Right atrium auricular region (tissue), 2 donors: ENCODE data around the gene ID2. TPM values are rescaled to one million over a fixed set of nuclear protein-coding genes. Genes with fewer than 3 reads are reported as not detected.

ENCODE experiments used
- DNase-seq: peaks from one replicate; pipeline ENCODE4 v3.0.0-alpha.2; 2019; ENCODE audit warnings: low spot score
- H3K27ac ChIP-seq, 2 donors: fragments of 200-600 bp; sonication (generic); 1 replicate in 1 of 2; 2 replicates in 1 of 2; pipeline ENCODE4 v1.5.1; 2016 to 2019
- H3K27me3 ChIP-seq, 2 donors: fragments of 200-600 bp; sonication (generic); one replicate each; pipeline versions ENCODE4 v1.5.1 to v1.6.0; 2017 to 2019
- H3K36me3 ChIP-seq: fragments of 200-600 bp; sonication (generic); one replicate; pipeline ENCODE4 v1.5.1; 2016
- H3K4me1 ChIP-seq, 2 donors: fragments of 200-600 bp; sonication (generic); one replicate each; pipeline versions ENCODE4 v1.5.1 to v1.6.0; 2017 to 2019
- H3K4me3 ChIP-seq, 2 donors: fragments of 200-600 bp; sonication (generic); 1 replicate in 1 of 2; 2 replicates in 1 of 2; pipeline ENCODE4 v1.5.1; 2017 to 2019; ENCODE audit warnings: mild to moderate bottlenecking in 1 of 2, moderate library complexity in 1 of 2
- H3K9me3 ChIP-seq, 2 donors: fragments of 200-600 bp; sonication (generic); one replicate each; pipeline ENCODE4 v1.5.1; 2019
- CTCF ChIP-seq, 2 donors: fragments of 200-600 bp; sonication (generic); IDR thresholded peaks; one replicate each; pipeline ENCODE4 v1.5.1; 2019; ENCODE audit warnings: antibody characterized with exemption in 2 of 2
- total RNA-seq, 2 donors: library from RNA; depleted of rRNA; stranded (reverse); fragments of >200 nt; gene quantifications; one replicate each; pipeline ENCODE4 v1.1.0, GENCODE V29; 2016

The ID2 gene
- total RNA-seq, 2 donors from 2014 or later = 213 to 421 TPM

DNA sequence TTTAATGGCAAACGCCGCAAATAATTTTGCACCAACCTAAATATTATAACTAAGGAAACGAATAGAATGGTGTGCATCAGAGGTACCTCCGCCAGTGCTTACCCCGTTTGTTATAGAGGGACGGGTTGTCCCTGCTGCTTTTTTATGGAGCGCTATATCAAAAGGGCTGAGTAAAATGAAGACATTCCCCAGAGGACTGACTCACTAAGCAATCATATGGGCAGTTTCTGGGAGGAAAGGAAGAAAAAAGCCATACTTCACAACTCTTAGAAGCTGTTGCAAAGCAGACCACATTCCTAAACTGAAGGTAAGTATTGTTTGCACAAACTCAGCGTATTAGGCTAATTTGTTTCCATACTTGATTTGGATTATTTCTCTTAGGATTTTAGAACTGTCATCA is 12.9 kb downstream of the ID2 start:
- Histone ChIP-seq H3K4me3 (no peak overlapping the region), H3K27ac (no peak overlapping the region), H3K9me3 (no peaks in the 10 kb centered on the region), H3K4me1 (peaks cover 0 to 9% of the 10 kb centered on the region in 2 donors), H3K36me3 (no peaks in the 10 kb centered on the region), H3K27me3 (no peaks in the 10 kb centered on the region)
- no peak for DNase-seq
- TF ChIP-seq CTCF (IDR thresholded peaks at IDR 0.05) = no peak

DNA sequence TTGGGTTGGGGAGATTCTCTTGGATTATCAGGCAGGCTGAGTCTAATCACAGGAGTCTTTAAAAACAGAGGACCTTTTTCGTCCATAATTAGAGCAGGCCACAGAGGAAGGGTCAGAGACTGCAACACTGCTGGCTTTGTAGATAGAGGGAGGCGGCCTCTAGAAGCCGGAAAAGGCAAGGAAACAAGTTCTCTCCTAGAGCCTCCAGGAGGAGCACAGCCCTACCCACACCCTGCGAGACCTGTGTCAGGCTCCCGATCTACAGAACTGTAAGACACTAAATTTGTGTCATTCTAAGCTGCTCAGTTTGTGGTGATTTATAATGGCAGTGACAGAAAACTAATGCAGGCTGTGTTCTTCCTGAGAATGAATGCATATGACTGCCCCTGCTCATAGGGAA is 15.3 kb downstream of the ID2 start:
- Histone ChIP-seq H3K9me3 (no peaks in the 10 kb centered on the region), H3K4me1 (peaks cover 0 to 9% of the 10 kb centered on the region in 2 donors), H3K27ac (no peak overlapping the region), H3K36me3 (no peaks in the 10 kb centered on the region), H3K27me3 (no peaks in the 10 kb centered on the region), H3K4me3 (no peak overlapping the region)
- no peak for TF ChIP-seq CTCF (IDR thresholded peaks at IDR 0.05)
- DNase-seq = no peak

DNA sequence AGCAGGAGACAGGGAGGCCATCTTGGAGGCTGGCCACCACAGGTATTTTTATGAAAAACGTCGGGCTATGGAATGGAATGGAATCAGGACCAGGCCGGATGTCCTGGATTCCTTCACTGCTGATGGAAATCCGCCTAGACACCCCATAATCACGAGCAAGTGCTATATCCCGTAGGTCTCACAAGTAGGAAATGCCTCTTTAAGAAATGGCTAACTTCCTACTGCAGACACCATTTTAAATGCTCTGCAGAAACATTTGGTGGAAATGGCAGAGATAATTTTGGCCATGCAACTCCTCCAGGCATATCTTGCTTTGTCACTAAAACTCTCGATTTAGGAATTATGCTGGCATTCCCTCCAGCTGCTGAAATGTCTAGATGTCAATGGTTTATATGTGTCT is 18.0 kb downstream of the ID2 start:
- H3K27ac ChIP-seq = no peak overlapping the region
- H3K27me3 ChIP-seq = no peaks in the 10 kb centered on the region
- no peak overlapping the region for H3K4me3 ChIP-seq
- H3K9me3 ChIP-seq = no peaks in the 10 kb centered on the region
- DNase-seq = no peak
- TF ChIP-seq CTCF (IDR thresholded peaks at IDR 0.05) = no peak
- no peaks in the 10 kb centered on the region for H3K36me3 ChIP-seq
- H3K4me1 ChIP-seq = no peaks in the 10 kb centered on the region

GRCh38 chr2:8701681-8702379 is 20.0 kb downstream of the ID2 start:
- Histone ChIP-seq H3K4me3 (no peak overlapping the region), H3K27me3 (no peaks in the 10 kb centered on the region), H3K36me3 (no peaks in the 10 kb centered on the region), H3K4me1 (no peaks in the 10 kb centered on the region), H3K9me3 (no peaks in the 10 kb centered on the region), H3K27ac (no peak overlapping the region)
- DNase-seq = no peak
- TF ChIP-seq CTCF (IDR thresholded peaks at IDR 0.05) = no peak

DNA sequence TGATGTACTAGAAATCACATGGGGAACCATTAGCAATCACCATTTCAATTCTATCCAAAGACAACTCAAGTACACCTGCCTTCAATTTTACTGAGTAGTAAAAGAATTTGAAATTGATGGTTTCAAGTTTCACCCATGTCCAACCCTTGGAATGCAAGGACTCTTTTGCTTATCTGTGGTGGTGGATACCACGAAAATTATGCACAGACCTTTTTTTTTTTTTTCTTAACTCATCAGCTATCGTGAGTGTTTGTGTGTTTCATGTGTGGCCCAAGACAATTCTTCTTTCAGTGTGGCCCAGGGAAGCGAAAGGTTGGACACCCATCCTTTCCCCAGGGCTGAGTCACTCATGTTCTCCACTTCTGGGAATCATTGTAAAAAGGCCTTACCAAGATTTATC is 23.1 kb downstream of the ID2 start:
- Histone ChIP-seq H3K4me1 (no peaks in the 10 kb centered on the region), H3K27me3 (no peaks in the 10 kb centered on the region)
- TF ChIP-seq CTCF (IDR thresholded peaks at IDR 0.05) = no peak

DNA sequence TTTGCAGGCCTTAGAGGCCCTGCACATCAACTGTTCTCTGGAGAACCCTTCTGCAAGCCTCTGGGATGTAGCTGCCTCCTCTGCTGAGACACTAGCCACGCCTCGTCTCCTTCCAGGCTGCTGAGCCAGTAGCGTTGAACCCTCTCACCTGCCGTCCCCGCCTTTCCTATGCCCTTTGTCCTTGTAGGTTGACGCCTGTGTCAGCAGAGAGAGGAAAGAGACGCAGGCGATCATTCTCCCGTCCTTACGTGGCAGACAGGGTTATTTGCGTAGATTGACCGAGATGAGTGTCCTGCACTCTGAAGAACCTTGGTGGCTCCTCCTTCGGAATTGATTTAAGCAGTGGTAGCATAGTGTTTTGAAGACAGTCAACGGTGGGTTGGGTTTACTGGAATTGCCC is 27.8 kb downstream of the ID2 start:
- TF ChIP-seq CTCF (IDR thresholded peaks at IDR 0.05) = no peak
- Histone ChIP-seq H3K4me1 (no peaks in the 10 kb centered on the region), H3K9me3 (no peaks in the 10 kb centered on the region), H3K27me3 (no peaks in the 10 kb centered on the region), H3K4me3 (no peak overlapping the region), H3K36me3 (no peaks in the 10 kb centered on the region), H3K27ac (no peak overlapping the region)
- no peak for DNase-seq

More for the DNA sequence above, 23.1 kb downstream of the ID2 start:
- Histone ChIP-seq H3K9me3 (no peaks in the 10 kb centered on the region), H3K36me3 (no peaks in the 10 kb centered on the region), H3K4me3 (no peak overlapping the region), H3K27ac (no peak overlapping the region)
- DNase-seq = no peak
